NCI-H774 (cell line): Measurements from ENCODE around the gene MYBL2.

ENCODE experiments used
- DNase-seq: peaks from one replicate; lab custom pipeline; 2025; lab: John Stamatoyannopoulos, UW

MYBL2 gene

DNA sequence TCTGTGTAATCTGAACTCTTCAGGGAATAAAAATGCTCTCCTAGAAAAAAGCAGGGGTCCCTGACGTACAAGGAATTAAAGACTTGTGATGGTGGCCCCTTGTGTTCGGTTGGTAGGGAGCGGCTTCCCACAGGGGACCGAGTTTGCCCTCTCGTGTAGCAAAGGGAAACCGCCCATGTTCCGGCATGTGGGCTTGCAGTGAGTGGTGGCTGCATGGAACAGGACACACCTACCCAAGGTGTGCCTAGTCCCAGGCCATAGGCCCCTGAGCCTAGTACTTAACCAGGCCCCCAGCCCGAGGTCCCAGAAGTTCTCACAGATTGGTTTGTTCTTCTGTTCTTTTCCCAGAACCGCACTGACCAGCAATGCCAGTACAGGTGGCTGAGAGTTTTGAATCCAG is 15.5 kb downstream of the MYBL2 start:
- no peak for DNase-seq

GRCh38 chr20:43686820-43687219 is 19.9 kb downstream of the MYBL2 start:
- DNase-seq: no peak

GRCh38 chr20:43689165-43689564 is 22.3 kb downstream of the MYBL2 start:
- DNase-seq: no peak

DNA sequence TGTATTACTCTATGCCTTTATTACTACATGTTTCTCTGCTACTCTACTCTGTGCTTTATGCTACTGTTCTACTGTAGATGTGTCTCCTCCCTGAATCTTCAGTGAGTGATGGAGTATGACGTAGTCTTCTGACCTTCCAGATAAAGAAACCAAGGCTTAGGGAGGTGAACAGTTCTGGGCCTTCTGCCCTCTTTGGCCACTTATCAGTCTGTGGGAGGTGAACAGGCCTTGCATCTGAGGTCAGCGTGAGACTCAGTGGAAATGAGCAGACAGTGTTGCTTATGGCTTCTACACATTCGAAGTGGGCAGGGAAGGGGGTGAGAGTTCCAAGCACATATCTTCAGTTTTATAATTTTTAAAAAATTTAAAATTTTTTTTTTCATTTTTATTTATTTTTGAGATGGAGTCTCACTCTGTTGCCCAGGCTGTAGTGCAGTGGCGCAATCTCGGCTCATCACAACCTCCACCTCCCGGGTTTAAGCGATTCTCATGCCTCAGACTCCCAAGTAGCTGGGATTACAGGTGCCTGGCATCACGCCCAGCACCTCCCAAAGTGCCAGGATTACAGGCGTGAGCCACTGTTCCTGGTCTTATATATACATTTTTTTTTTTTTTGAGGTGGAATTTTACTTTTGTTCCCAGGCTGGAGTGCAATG is 24.2 kb downstream of the MYBL2 start:
- no peak for DNase-seq

DNA sequence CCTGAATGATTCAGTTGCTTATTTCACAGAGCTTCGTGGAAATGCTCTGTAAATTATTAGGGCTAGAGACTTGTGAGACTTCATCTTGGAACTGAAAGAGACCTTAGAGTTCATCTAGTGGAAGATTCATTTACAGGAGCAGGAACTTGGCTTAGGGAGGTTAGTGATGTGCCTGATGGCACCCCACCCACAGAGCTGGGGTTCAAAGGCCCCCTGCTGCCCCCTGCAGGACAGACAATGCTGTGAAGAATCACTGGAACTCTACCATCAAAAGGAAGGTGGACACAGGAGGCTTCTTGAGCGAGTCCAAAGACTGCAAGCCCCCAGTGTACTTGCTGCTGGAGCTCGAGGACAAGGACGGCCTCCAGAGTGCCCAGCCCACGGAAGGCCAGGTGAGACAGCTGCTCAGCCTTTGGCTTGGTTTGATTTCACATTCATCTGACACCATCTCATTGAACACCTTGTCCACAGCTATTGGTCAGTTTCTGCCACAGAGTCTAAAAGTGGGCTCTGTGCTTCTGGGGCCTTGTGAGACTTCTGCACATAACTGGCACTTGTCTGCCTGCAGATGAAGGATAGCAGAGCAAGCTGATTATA is 25.1 kb downstream of the MYBL2 start:
- peak; percentile 2 for DNase-seq

GRCh38 chr20:43694763-43695162 is 27.8 kb downstream of the MYBL2 start:
- no peak for DNase-seq

DNA sequence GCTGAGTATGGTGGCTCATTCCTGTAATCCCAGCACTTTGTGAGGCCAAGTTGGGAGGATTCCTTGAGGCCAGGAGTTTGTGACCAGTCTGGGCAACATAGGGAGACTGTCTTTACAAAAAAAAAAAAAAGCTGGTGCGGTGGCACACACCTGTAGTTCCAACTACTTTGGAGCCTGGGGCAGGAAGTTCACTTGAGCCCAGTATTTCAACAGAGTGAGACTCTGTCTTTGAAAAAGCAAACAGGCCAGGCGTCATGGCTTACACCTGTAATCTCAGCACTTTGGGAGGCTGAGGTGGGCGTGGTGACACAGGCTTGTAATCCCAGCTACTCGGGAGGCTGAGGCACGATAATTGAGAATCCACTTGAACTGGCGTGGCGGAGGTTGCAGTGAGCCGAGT is 28.7 kb downstream of the MYBL2 start:
- DNase-seq: no peak

DNA sequence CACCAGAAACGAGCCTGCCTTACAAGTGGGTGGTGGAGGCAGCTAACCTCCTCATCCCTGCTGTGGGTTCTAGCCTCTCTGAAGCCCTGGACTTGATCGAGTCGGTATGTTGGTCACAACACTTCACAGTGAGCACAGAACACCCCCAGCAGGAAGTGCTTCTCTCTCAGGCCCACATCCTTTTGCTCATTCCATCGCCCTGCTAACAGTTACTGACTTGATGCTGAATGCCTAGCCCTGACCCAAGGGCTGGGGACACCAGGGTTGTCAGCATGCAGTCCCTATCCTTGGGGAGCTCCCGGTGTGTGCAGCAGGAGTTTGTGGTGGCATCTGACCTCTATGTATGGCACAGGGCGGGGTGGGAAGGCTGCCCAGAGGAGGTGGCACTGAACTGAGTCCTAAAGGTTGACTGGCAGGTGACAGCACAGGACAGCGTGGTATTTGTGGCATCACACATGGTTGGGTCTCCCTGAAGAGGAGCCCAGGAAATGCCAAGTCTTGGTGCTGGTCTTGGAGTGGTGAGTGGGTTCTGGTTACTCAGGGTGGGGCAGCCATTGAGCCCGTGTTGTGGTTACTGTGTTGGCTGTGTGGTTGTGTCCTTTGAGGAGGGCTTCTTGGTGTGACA is 33.1 kb downstream of the MYBL2 start:
- no peak for DNase-seq

GRCh38 chr20:43700627-43701026 is 33.7 kb downstream of the MYBL2 start:
- no peak for DNase-seq

DNA sequence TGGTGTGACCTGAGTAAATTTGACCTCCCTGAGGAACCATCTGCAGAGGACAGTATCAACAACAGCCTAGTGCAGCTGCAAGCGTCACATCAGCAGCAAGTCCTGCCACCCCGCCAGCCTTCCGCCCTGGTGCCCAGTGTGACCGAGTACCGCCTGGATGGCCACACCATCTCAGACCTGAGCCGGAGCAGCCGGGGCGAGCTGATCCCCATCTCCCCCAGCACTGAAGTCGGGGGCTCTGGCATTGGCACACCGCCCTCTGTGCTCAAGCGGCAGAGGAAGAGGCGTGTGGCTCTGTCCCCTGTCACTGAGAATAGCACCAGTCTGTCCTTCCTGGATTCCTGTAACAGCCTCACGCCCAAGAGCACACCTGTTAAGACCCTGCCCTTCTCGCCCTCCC is 35.6 kb downstream of the MYBL2 start:
- DNase-seq: no peak

GRCh38 chr20:43710370-43711044 is 43.6 kb downstream of the MYBL2 start:
- DNase-seq: no peak

DNA sequence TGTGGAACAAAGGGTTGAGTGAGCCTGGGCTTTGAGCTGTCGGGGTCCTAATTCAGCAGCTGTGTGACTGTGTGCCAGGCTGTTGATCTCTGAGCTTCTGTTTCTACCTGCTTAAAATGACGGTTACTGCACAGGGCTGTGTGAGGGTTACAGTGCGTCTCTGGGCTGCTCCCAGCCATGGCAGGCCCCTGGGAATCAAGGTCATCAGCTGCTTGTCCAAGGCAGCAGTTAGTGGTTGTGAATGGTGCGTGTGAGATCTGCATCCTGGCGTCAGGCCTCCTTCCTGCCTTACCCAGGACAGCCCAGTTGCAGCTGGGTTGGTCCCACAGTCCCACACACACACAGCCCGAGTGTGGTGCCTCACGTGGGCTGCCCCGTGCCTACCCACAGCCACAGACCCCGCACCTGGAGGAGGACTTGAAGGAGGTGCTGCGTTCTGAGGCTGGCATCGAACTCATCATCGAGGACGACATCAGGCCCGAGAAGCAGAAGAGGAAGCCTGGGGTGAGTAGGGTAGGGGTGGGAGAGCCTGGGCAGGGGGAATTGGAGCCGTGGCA is 44.3 kb downstream of the MYBL2 start:
- no peak for DNase-seq

GRCh38 chr20:43715044-43715443 is 48.1 kb downstream of the MYBL2 start:
- DNase-seq: no peak

DNA sequence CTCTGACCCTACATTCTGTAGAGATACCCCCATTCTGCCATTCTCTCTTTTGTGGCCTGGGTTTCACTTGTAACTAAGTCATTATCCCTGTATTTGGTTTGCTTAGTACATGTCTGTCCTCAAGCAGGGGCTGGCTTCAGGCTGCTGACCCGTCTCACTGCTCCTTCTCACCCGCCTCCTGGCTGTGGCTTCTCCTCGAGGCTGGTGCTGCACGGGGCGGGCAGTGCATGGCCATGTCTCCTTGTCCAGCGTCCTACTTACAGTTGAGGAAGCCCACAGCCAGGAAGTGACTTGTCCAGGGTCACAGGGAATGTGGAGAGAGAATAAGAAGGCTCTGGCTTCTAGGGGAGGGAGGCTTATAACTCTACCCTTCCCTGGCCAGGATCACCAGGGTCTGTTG is 48.6 kb downstream of the MYBL2 start:
- no peak for DNase-seq

- DNase-seq: no peak
Observed at GRCh38 chr20:43716123-43716522, 49.2 kb downstream of the MYBL2 start.

DNA sequence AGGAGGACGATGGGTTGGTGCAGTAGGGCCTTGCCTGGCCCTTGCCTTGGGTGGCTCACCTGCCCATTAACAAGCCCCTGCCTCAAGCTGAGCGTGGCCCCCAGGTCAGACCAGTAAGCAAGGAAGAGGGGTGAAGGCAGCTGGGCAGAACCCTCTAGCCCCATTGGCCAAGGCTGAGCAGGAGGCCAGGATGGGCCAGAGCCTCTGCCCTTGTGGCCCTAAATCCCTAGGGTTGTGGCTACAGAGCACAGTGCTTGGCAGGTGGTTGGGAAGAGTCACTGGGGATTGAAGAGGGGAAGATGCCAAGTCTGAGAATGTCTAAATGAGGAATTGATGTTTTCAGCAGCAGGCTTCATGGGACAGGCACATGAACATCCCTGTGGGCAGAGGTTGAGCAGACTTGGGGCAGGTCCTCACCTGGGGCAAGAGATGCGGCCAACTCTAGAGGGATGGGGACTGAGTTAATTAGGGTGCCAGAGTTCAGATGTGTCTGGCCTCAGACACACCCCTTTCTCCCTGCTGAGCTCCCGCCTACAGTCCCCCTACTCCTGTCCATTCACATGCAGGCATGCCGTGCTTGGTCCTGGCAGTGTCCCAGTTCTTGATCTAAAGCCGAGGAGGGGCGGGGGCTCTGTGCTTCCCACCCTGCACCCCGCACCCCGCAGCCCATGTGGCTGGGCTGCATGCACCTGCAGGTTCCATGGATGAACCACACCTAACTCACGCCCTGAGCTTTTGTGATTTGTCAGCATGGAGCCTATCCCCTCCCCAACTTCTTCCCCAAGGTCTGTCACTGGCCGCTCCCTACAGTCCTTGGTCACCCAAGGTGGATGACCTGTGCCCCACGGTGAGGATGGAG is 50.1 kb downstream of the MYBL2 start:
- DNase-seq: no peak

- no peak for DNase-seq
Observed at GRCh38 chr20:43717616-43717995, 50.7 kb downstream of the MYBL2 start.

GRCh38 chr20:43720007-43720406 is 53.1 kb downstream of the MYBL2 start:
- no peak for DNase-seq

DNA sequence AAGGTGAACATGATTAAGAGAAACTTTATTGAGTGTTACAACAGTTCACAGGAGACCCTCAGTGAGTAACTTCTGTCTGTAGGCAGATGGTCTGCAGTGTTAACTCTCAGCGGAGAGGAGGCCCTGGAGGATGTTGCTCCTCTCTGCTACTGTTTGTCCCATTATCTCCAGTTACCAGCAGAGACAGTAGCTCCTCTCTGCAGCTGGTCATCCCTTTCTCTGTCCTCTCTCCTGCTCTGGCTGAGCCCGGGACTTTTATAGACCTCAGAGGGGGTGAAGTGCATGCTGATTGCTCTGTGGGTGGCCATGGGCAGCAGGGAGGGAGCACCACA is 54.1 kb downstream of the MYBL2 start:
- no peak for DNase-seq

DNA sequence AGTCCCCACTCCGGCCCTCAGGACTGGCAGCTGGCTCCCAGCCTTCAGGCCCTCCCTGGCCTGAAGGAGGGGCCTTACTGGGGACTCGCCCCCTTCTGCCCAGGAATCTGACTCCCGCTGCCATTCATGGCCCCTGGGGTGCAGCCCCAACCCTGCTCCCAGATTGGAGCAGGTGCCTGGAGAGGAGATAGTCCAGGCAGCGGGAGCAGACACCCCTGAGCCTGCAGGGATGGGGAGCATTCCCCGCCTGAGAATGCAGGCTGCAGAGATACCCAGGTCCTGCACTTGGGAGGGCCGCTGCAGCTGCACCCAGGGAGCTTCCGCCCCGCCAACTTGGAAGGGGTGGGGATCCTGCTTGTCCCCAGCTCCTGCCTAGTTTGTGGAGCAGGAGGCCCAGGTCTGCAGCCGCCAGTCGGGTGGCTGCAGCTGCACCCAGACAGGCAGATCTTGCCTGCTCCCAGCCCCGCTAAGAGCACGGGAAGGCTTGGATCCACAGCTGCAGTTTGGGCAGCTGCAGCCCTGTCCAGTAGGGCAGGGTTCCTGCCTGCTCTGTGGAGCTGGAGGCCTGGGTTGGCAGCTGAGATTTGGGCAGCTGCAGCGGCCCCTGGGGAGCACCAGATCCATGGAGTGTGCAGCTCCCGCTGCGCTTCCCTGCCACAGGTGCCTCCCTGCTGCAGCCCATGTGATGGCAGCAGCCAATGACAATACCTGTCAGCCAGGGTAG is 54.7 kb downstream of the MYBL2 start:
- DNase-seq: peak; percentile 56

- no peak for DNase-seq
Observed at GRCh38 chr20:43722153-43722505, 55.2 kb downstream of the MYBL2 start.
